K562 (cell line): Measurements from ENCODE around the gene ULBP2.

ENCODE experiments used
- BRF1 ChIP-seq: IDR thresholded peaks from 3 replicates; pipeline ENCODE4 v1.6.1; 2011; ENCODE audit warnings: borderline replicate concordance, mild to moderate bottlenecking; ENCODE audit not compliant: insufficient read length; ENCODE audit errors: extremely low read depth
- CBX8 ChIP-seq: fragments of 200-600 bp; sonication (generic); IDR thresholded peaks from 2 replicates; pipeline ENCODE4 v1.6.1; 2012; ENCODE audit warnings: borderline replicate concordance, mixed run types, low read depth, mild to moderate bottlenecking, moderate library complexity, mixed read lengths, low read length, control low read depth, inconsistent platforms; ENCODE audit not compliant: poor library complexity, severe bottlenecking; ENCODE audit errors: extremely low read depth
- E2F4 ChIP-seq: sonication (generic); formaldehyde crosslinking; IDR thresholded peaks from 2 replicates; pipeline ENCODE4 v1.8.0; 2022; ENCODE audit warnings: mild to moderate bottlenecking, low read depth, missing genetic modification reagents
- ETS1 ChIP-seq: conservative IDR thresholded peaks from 2 replicates; pipeline ENCODE4 v1.6.1; 2011; ENCODE audit warnings: low read depth, mild to moderate bottlenecking, low read length; ENCODE audit not compliant: control insufficient read depth
- FOS ChIP-seq: IDR thresholded peaks from 3 replicates; pipeline ENCODE4 v1.6.1; 2011; ENCODE audit not compliant: insufficient read length; ENCODE audit errors: extremely low read depth
- MYC ChIP-seq, 2 experiments: fragments of 250-450 bp in 1 of 2; sonication (Bioruptor Pico) in 1 of 2; IDR thresholded peaks; 2 replicates each; pipeline versions ENCODE4 v1.5.1 to v1.6.1; 2012 to 2021; ENCODE audit warnings: low read depth in 2 of 2, borderline replicate concordance in 1 of 2, improper control_type of control experiment in 1 of 2, low read length in 1 of 2, mild to moderate bottlenecking in 1 of 2, moderate library complexity in 1 of 2
- NR1H2 ChIP-seq: sonication (generic); formaldehyde crosslinking; IDR thresholded peaks from 2 replicates; pipeline ENCODE4 v1.4.0; 2020; ENCODE audit warnings: mild to moderate bottlenecking, missing genetic modification reagents
- POLR3A ChIP-seq: IDR thresholded peaks from 2 replicates; pipeline ENCODE4 v1.6.1; 2011; ENCODE audit warnings: borderline replicate concordance, mild to moderate bottlenecking, moderate library complexity; ENCODE audit not compliant: insufficient read length, insufficient read depth; ENCODE audit errors: extremely low read depth
- TAF1 ChIP-seq: IDR thresholded peaks from 2 replicates; pipeline ENCODE4 v1.6.1; 2011; ENCODE audit warnings: mild to moderate bottlenecking, low read length, moderate library complexity; ENCODE audit not compliant: insufficient read depth, control insufficient read depth, severe bottlenecking; ENCODE audit errors: extremely low read depth
- TCF7L2 ChIP-seq: fragments of 150-350 bp; IDR thresholded peaks from 2 replicates; pipeline ENCODE4 v1.6.1; 2016; ENCODE audit warnings: low read depth, mild to moderate bottlenecking, low read length, moderate library complexity
- ZNF57 ChIP-seq: fragments of 450-650 bp; formaldehyde crosslinking; IDR thresholded peaks from 2 replicates; pipeline ENCODE4 v1.4.0; 2020; ENCODE audit warnings: mild to moderate bottlenecking, moderate library complexity

DNA sequence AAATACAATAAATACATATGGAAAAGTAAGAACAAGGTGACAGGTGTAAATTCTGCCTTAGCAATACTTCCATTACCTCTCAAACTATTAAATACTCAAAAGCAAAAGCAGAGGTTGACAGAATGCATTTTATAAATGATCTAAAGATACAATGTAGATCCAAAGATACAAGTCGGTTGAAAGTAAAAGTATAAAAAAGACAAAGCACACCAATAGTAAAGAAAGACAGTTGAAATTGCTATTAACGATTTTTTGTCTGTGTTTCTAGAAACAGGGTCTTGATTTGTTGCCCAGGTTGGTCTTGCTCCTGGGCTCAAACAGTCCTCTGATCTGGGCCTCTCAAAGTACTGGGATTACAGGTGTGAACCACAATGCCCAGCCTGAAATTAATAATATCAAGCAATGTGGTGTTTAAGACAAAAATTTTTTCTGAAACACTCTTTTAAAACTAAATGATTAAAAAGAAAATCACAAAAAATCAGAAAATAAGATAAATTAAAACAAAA lies 45.8 kb downstream of the ULBP2 start:
- TF ChIP-seq ZNF57 (CRISPR knock-in tag) (no peak), MYC (IDR thresholded peaks at IDR 0.05; ENCODE audit: low read depth, low read length) (no peak), MYC (CRISPR knock-in tag; IDR thresholded peaks at IDR 0.05; ENCODE audit: borderline replicate concordance, low read depth) (no peak), FOS (no peak), ETS1 (no peak), CBX8 (peak; percentile 34), BRF1 (no peak), TCF7L2 (no peak), NR1H2 (CRISPR knock-in tag) (no peak), TAF1 (no peak), POLR3A (no peak), E2F4 (CRISPR knock-in tag) (no peak)
